Esophagus (tissue), 2 donors: Measurements from ENCODE around the gene PHC2. TPM values are rescaled to one million over a fixed set of nuclear protein-coding genes. Genes with fewer than 3 reads are reported as not detected.

Source experiments
- H3K27ac ChIP-seq, 2 donors: one replicate each; pipeline ENCODE4 v1.5.1; 2013; ENCODE audit warnings: low read depth in 2 of 2, mild to moderate bottlenecking in 2 of 2, inconsistent platforms in 1 of 2, low read length in 1 of 2, moderate library complexity in 1 of 2
- H3K27me3 ChIP-seq, 2 donors: one replicate each; pipeline ENCODE4 v1.6.1; 2013; ENCODE audit warnings: low read length in 2 of 2, control low read depth in 1 of 2, mild to moderate bottlenecking in 1 of 2; ENCODE audit not compliant: insufficient read depth in 2 of 2, control insufficient read depth in 1 of 2
- H3K36me3 ChIP-seq, 2 donors: one replicate each; pipeline ENCODE4 v1.6.1; 2013; ENCODE audit warnings: low read length in 1 of 2; ENCODE audit not compliant: control insufficient read depth in 2 of 2, insufficient read depth in 2 of 2
- H3K4me1 ChIP-seq, 2 donors: one replicate each; pipeline ENCODE4 v1.6.1; 2013; ENCODE audit warnings: low read length in 1 of 2; ENCODE audit not compliant: control insufficient read depth in 2 of 2, insufficient read depth in 2 of 2
- H3K4me3 ChIP-seq, 2 donors: one replicate each; pipeline ENCODE4 v1.5.1; 2013; ENCODE audit warnings: low read length in 2 of 2, mild to moderate bottlenecking in 2 of 2, low read depth in 1 of 2, moderate library complexity in 1 of 2
- H3K9me3 ChIP-seq, 2 donors: one replicate each; pipeline ENCODE4 v1.6.1; 2013; ENCODE audit warnings: mild to moderate bottlenecking in 2 of 2, low read depth in 1 of 2, low read length in 1 of 2, moderate library complexity in 1 of 2; ENCODE audit not compliant: control insufficient read depth in 2 of 2, insufficient read depth in 1 of 2
- WGBS, 2 donors: extraction: QIAGEN DNeasy Blood & Tissue Kit; methylation state at CpG; one replicate each; pipeline ENCODE4 v1.1.7; 2013; 5-methylcytosine and 5-hydroxymethylcytosine counted together
- polyA plus RNA-seq, 2 donors: library from polyadenylated mRNA; stranded (reverse); fragments of 200-250 nt; gene quantifications; one replicate each; pipeline ENCODE4 v1.2.3, GENCODE V29; 2013
- donor health status: healthy with polysubstance abuse.
- donor health status: Bipolar disorder and iron deficiency.

Gene PHC2
- polyA plus RNA-seq, 2 donors = 28.0 to 46.4 TPM

GRCh38 chr1:33384040-33384812 is 46.7 kb downstream of the PHC2 start:
- Histone ChIP-seq H3K9me3 (no peaks in the 10 kb centered on the region), H3K36me3 (no peaks in the 10 kb centered on the region), H3K27ac (no peak overlapping the region), H3K27me3 (no peaks in the 10 kb centered on the region), H3K4me1 (peaks cover 2% of the 10 kb centered on the region in 2 donors), H3K4me3 (no peak overlapping the region)
- WGBS, 2 donors = 44 to 54% methylated on average over 7 of the region's 7 CpGs

GRCh38 chr1:33383489-33383888 is 47.4 kb downstream of the PHC2 start:
- H3K27ac ChIP-seq = no peak overlapping the region
- H3K36me3 ChIP-seq = no peaks in the 10 kb centered on the region
- no peak overlapping the region for H3K4me3 ChIP-seq
- H3K4me1 ChIP-seq = peaks cover 2% of the 10 kb centered on the region in 2 donors
- H3K27me3 ChIP-seq = no peaks in the 10 kb centered on the region
- WGBS, 2 donors = 78 to 79% methylated on average over 4 of the region's 4 CpGs
- no peaks in the 10 kb centered on the region for H3K9me3 ChIP-seq

- no peak overlapping the region for H3K4me3 ChIP-seq
- no peaks in the 10 kb centered on the region for H3K9me3 ChIP-seq
- H3K27me3 ChIP-seq = no peaks in the 10 kb centered on the region
- WGBS, 2 donors = 79% methylated on average over 9 of the region's 9 CpGs
- H3K27ac ChIP-seq = no peak overlapping the region
- H3K4me1 ChIP-seq = peaks cover 2 to 4% of the 10 kb centered on the region in 2 donors
- H3K36me3 ChIP-seq = no peaks in the 10 kb centered on the region
Measured at GRCh38 chr1:33382661-33383415, 48.1 kb downstream of the PHC2 start.

- 80 to 87% methylated on average over 4 of the region's 4 CpGs for WGBS, 2 donors
Measured at GRCh38 chr1:33381977-33382376, 48.9 kb downstream of the PHC2 start.

GRCh38 chr1:33380811-33381210 is 50.1 kb downstream of the PHC2 start:
- Histone ChIP-seq H3K4me3 (no peak overlapping the region), H3K27me3 (no peaks in the 10 kb centered on the region), H3K27ac (no peak overlapping the region), H3K4me1 (peaks cover 2 to 6% of the 10 kb centered on the region in 2 donors), H3K9me3 (no peaks in the 10 kb centered on the region), H3K36me3 (no peaks in the 10 kb centered on the region)
- 75 to 87% methylated on average over 2 of the region's 2 CpGs for WGBS, 2 donors

More at GRCh38 chr1:33381977-33382376, 48.9 kb downstream of the PHC2 start:
- Histone ChIP-seq H3K27ac (no peak overlapping the region), H3K27me3 (no peaks in the 10 kb centered on the region), H3K4me1 (peaks cover 2 to 6% of the 10 kb centered on the region in 2 donors), H3K9me3 (no peaks in the 10 kb centered on the region), H3K4me3 (no peak overlapping the region), H3K36me3 (no peaks in the 10 kb centered on the region)

- Histone ChIP-seq H3K9me3 (no peaks in the 10 kb centered on the region), H3K4me1 (peaks cover 2 to 6% of the 10 kb centered on the region in 2 donors), H3K27ac (no peak overlapping the region), H3K27me3 (no peaks in the 10 kb centered on the region), H3K4me3 (no peak overlapping the region), H3K36me3 (no peaks in the 10 kb centered on the region)
- WGBS, 2 donors = 57 to 73% methylated on average over 10 of the region's 10 CpGs
Measured at GRCh38 chr1:33379631-33380354, 51.1 kb downstream of the PHC2 start.

- no peaks in the 10 kb centered on the region for H3K9me3 ChIP-seq
- H3K36me3 ChIP-seq = no peaks in the 10 kb centered on the region
- H3K4me3 ChIP-seq = no peak overlapping the region
- peaks cover 2 to 6% of the 10 kb centered on the region in 2 donors for H3K4me1 ChIP-seq
- no peak overlapping the region for H3K27ac ChIP-seq
- H3K27me3 ChIP-seq = no peaks in the 10 kb centered on the region
- WGBS, 2 donors = 49 to 70% methylated on average over 2 to 4 of the region's 5 CpGs
Measured at GRCh38 chr1:33378976-33379375, 51.9 kb downstream of the PHC2 start.

- H3K9me3 ChIP-seq = no peaks in the 10 kb centered on the region
- H3K4me1 ChIP-seq = peaks cover 2 to 4% of the 10 kb centered on the region in 2 donors
- no peak overlapping the region for H3K27ac ChIP-seq
- WGBS, 2 donors = 30 to 34% methylated on average over 1 of the region's 1 CpG
- H3K4me3 ChIP-seq = no peak overlapping the region
- H3K36me3 ChIP-seq = no peaks in the 10 kb centered on the region
- no peaks in the 10 kb centered on the region for H3K27me3 ChIP-seq
Measured at GRCh38 chr1:33378524-33378923, 52.4 kb downstream of the PHC2 start.

- H3K36me3 ChIP-seq = no peaks in the 10 kb centered on the region
- 62 to 69% methylated on average over 1 of the region's 1 CpG for WGBS, 2 donors
- H3K9me3 ChIP-seq = no peaks in the 10 kb centered on the region
- no peak overlapping the region for H3K4me3 ChIP-seq
- H3K27ac ChIP-seq = no peak overlapping the region
- H3K4me1 ChIP-seq = peaks cover 2 to 4% of the 10 kb centered on the region in 2 donors
- H3K27me3 ChIP-seq = no peaks in the 10 kb centered on the region
Measured at GRCh38 chr1:33377756-33378155, 53.1 kb downstream of the PHC2 start.
